Measurements from ENCODE around the gene TENM4.

- TF ChIP-seq USF2 (IDR thresholded peaks at IDR 0.05) (no peak), EP300 (IDR thresholded peaks at IDR 0.05) (no peak), CTCF (IDR thresholded peaks at IDR 0.05) (no peak), EHMT2 (IDR thresholded peaks at IDR 0.05; ENCODE audit: low read depth) (no peak), POLR2A (IDR thresholded peaks at IDR 0.05; ENCODE audit: low read length) (no peak), SMC3 (IDR thresholded peaks at IDR 0.05) (no peak), RAD21 (conservative IDR thresholded peaks at IDR 0.05 in 1 of 2, IDR thresholded peaks at IDR 0.05 in 1 of 2) (no peak), ZSCAN20 (CRISPR knock-in tag; IDR thresholded peaks at IDR 0.05) (no peak), POLR2AphosphoS2 (conservative IDR thresholded peaks at IDR 0.05; ENCODE audit: low read length) (no peak), NR3C1 (IDR thresholded peaks at IDR 0.05) (no peak), REST (IDR thresholded peaks at IDR 0.05) (no peak), MYC (IDR thresholded peaks at IDR 0.05; ENCODE audit: borderline replicate concordance, low read length) (no peak), KDM5A (IDR thresholded peaks at IDR 0.05) (no peak)
These were observed 150.1 kb downstream of the TENM4 start for GRCh38 chr11:79290761-79291160.
